Measurements from ENCODE around the gene UPB1. TPM values are rescaled to one million over a fixed set of nuclear protein-coding genes. Genes with fewer than 3 reads are reported as not detected.

The UPB1 gene
- total and polyA plus RNA-seq, 9 of the 15 experiments (the other 6 are each of a cell fraction or from before 2014, with no cell fraction given), result 0.06 to 0.11 TPM; not detected in 7

DNA sequence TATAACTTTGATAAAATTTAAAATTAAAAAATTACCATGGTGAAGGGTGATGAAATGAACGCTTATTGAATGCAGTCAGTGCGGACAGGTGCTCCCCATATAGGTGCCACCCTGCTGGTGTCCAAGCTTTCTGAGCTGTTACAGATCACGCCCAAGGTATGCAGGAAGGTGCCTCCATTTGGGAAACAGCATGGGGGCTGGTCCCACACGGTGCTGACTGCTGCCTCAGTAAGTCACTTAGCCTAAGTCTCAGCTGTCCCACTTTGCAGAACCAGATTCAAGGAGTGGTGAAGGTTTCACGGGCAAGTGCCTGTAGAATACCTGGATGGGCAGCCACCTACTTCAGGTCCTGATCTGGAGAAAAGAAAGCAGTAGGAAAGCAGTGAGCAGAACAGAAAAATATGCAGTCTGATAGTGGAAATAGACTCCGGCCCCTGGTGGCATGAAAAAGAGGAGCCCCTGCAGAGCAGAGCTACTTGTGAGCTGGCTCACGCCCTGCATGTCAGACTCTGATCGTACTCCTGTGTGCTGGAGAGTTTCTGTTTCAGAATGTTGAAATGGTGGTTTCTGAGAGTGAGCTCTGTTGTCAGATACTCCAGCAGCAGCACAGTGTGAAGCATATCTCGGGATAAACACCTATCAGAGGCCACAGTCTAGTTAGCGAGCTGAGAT is 34.6 kb upstream of the UPB1 start:
- H3K4me2 ChIP-seq (ENCODE audit: insufficient read depth, low read length), result peak overlapping the region; percentile 55
- in situ Hi-C loops (cut with MboI), result no loop called here

More for the DNA sequence above, 34.6 kb upstream of the UPB1 start:
- no peaks in the 10 kb centered on the region for H3K79me2 ChIP-seq (ENCODE audit: control insufficient read depth, insufficient read depth, low read length)
- peak overlapping the region; percentile 14 to 69; a peak in 2 of 4 replicates for H3K9ac ChIP-seq (ENCODE audit: insufficient read depth in 1 of 2, low read depth in 2 of 2, low read length in 2 of 2)
- H4K20me1 ChIP-seq (replicated peaks; ENCODE audit: control insufficient read depth, insufficient read depth, low read length), result no peaks in the 10 kb centered on the region
- DNase-seq (ENCODE audit: extremely low read depth in 1 of 4, low spot score in 3 of 4) (no peak), FAIRE-seq (no peak), ATAC-seq (peak; percentile 55)
- CTCF ChIA-PET (ENCODE audit: low intra/inter-chr PET ratio), result no interaction called here
- H2AFZ ChIP-seq (ENCODE audit: low read depth, low read length), result peak overlapping the region; percentile 80
- no peak overlapping the region for H3K27ac ChIP-seq (ENCODE audit: extremely low read depth, low read depth, low read length)
- H3K4me1 ChIP-seq (replicated peaks in 1 of 2; ENCODE audit: control insufficient read depth in 2 of 2, insufficient read depth in 2 of 2, low read length in 2 of 2), result peaks cover 0 to 22% of the 10 kb centered on the region in 2 experiments; a peak in 4 of 5 replicates
- H3K9me3 ChIP-seq (replicated peaks; ENCODE audit: control insufficient read depth, insufficient read depth, low read depth, low read length), result no peaks in the 10 kb centered on the region
- H3K36me3 ChIP-seq (ENCODE audit: control insufficient read depth, insufficient read depth, low read length), result no peaks in the 10 kb centered on the region
- TF ChIP-seq, protein P1, sequence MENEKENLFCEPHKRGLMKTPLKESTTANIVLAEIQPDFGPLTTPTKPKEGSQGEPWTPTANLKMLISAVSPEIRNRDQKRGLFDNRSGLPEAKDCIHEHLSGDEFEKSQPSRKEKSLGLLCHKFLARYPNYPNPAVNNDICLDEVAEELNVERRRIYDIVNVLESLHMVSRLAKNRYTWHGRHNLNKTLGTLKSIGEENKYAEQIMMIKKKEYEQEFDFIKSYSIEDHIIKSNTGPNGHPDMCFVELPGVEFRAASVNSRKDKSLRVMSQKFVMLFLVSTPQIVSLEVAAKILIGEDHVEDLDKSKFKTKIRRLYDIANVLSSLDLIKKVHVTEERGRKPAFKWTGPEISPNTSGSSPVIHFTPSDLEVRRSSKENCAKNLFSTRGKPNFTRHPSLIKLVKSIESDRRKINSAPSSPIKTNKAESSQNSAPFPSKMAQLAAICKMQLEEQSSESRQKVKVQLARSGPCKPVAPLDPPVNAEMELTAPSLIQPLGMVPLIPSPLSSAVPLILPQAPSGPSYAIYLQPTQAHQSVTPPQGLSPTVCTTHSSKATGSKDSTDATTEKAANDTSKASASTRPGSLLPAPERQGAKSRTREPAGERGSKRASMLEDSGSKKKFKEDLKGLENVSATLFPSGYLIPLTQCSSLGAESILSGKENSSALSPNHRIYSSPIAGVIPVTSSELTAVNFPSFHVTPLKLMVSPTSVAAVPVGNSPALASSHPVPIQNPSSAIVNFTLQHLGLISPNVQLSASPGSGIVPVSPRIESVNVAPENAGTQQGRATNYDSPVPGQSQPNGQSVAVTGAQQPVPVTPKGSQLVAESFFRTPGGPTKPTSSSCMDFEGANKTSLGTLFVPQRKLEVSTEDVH (IDR thresholded peaks at IDR 0.05; ENCODE audit: low read depth, partially characterized antibody), result no peak
- no peak for TF ChIP-seq ZNF707 (CRISPR knock-in tag; conservative IDR thresholded peaks at IDR 0.05)
- no peak for TF ChIP-seq MAFG (tag; conservative IDR thresholded peaks at IDR 0.05)
- TF ChIP-seq HNRNPLL (IDR thresholded peaks at IDR 0.05; ENCODE audit: low read depth, low read length, poor library complexity, severe bottlenecking), result no peak
- no peak for TF ChIP-seq RBM14 (IDR thresholded peaks at IDR 0.05; ENCODE audit: borderline replicate concordance, insufficient read depth, low read depth, low read length)
- no peak for TF ChIP-seq MIER1 (IDR thresholded peaks at IDR 0.05; ENCODE audit: low read depth)
- TF ChIP-seq ZNF644 (tag; IDR thresholded peaks at IDR 0.05; ENCODE audit: low read depth), result no peak
- TF ChIP-seq KDM5B (IDR thresholded peaks at IDR 0.05; ENCODE audit: insufficient replicate concordance, low read depth, low read length), result no peak
- no peak for TF ChIP-seq ZNF586 (CRISPR knock-in tag; conservative IDR thresholded peaks at IDR 0.05)
- TF ChIP-seq TARDBP (IDR thresholded peaks at IDR 0.05), result no peak
- TF ChIP-seq, protein P2, sequence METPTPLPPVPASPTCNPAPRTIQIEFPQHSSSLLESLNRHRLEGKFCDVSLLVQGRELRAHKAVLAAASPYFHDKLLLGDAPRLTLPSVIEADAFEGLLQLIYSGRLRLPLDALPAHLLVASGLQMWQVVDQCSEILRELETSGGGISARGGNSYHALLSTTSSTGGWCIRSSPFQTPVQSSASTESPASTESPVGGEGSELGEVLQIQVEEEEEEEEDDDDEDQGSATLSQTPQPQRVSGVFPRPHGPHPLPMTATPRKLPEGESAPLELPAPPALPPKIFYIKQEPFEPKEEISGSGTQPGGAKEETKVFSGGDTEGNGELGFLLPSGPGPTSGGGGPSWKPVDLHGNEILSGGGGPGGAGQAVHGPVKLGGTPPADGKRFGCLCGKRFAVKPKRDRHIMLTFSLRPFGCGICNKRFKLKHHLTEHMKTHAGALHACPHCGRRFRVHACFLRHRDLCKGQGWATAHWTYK (CRISPR knock-in tag; IDR thresholded peaks at IDR 0.05), result no peak
- no peaks in the 10 kb centered on the region for H3K9me1 ChIP-seq (ENCODE audit: control insufficient read depth, insufficient read depth, low read length)
- no TSS peak for BruUV-seq (replicated peaks)
- H3K4me3 ChIP-seq, result no peak overlapping the region
- no peaks in the 10 kb centered on the region for H3K27me3 ChIP-seq (ENCODE audit: control insufficient read depth in 2 of 2, insufficient read depth in 2 of 2, low read length in 2 of 2)
- 37% methylated on average over 10 of the region's 10 CpGs for WGBS (ENCODE audit: insufficient coverage, low coverage, missing lambda C conversion rate)
- intact Hi-C loops (cut with micrococcal nuclease), result no loop called here
- POLR2A ChIA-PET, result interaction anchor here (0.5 to 1.0 kb wide), 2 partner anchors 78 to 269 kb away, joined by 3 to 5 read pairs; no protein-coding TSS in a partner anchor

All from K562 (cell line).